ENCODE measurements around the gene ABHD18.
A peak's percentile ranks its signal among the peaks of the same experiment; 100 is the strongest.
"Not testable (repeated sequence)": the region's sequence is repeated elsewhere in the genome, so short reads cannot be mapped to it uniquely, and the experiment has no call there.

ABHD18 gene

GRCh38 chr4:127965062-127965802 is at the start of gene ABHD18, which contains the start of gene MFSD8:
ABHD18 (plus strand) TSS chr4:127965406; CDS start chr4:127982956, 17,550 bp downstream.
MFSD8 (minus strand) TSS chr4:127965173; CDS start chr4:127965133, 40 bp downstream.
- peak; percentile 99 for DNase-seq (ENCODE audit: low read depth in 3 of 3)

GRCh38 chr4:127916512-127916911 is 48.7 kb upstream of the ABHD18 start:
- no peak for DNase-seq (ENCODE audit: low read depth in 3 of 3)

GRCh38 chr4:127917151-127917550 is 48.1 kb upstream of the ABHD18 start:
- no peak for DNase-seq (ENCODE audit: low read depth in 3 of 3)

GRCh38 chr4:127920521-127920920 is 44.7 kb upstream of the ABHD18 start:
- DNase-seq (ENCODE audit: low read depth in 3 of 3), result no peak

- DNase-seq (ENCODE audit: low read depth in 3 of 3), result no peak
Observed at GRCh38 chr4:127922226-127922625, 43.0 kb upstream of the ABHD18 start.

GRCh38 chr4:127925720-127926119 is 39.5 kb upstream of the ABHD18 start:
- DNase-seq (ENCODE audit: low read depth in 3 of 3), result not testable (repeated sequence)

- DNase-seq (ENCODE audit: low read depth in 3 of 3), result no peak
Observed at GRCh38 chr4:127930175-127930574, 35.0 kb upstream of the ABHD18 start.

GRCh38 chr4:127931836-127932235 is 33.4 kb upstream of the ABHD18 start:
- not testable (repeated sequence) for DNase-seq (ENCODE audit: low read depth in 3 of 3)

- no peak for DNase-seq (ENCODE audit: low read depth in 3 of 3)
Observed at GRCh38 chr4:127936974-127937373, 28.2 kb upstream of the ABHD18 start.

GRCh38 chr4:127957105-127957504 is 8.1 kb upstream of the ABHD18 start:
- DNase-seq (ENCODE audit: low read depth in 3 of 3), result no peak

GRCh38 chr4:127959794-127960193 is 5.4 kb upstream of the ABHD18 start:
- no peak for DNase-seq (ENCODE audit: low read depth in 3 of 3)

GRCh38 chr4:127963633-127964398 is 1.4 kb upstream of the ABHD18 start:
- DNase-seq (ENCODE audit: low read depth in 3 of 3), result not testable (repeated sequence)

- DNase-seq (ENCODE audit: low read depth in 3 of 3), result peak in 1 of 3 experiments; percentile 22
Observed at GRCh38 chr4:127964426-127965061, 662 bp upstream of the ABHD18 start.

- DNase-seq (ENCODE audit: low read depth in 3 of 3), result peak; percentile 41 to 71 (median 61)
Observed at GRCh38 chr4:127965803-127966175, 583 bp downstream of the ABHD18 start.

GRCh38 chr4:127967141-127967775 is 2.1 kb downstream of the ABHD18 start:
- DNase-seq (ENCODE audit: low read depth in 3 of 3), result no peak

- no peak for DNase-seq (ENCODE audit: low read depth in 3 of 3)
Observed at GRCh38 chr4:127968586-127968985, 3.4 kb downstream of the ABHD18 start.

GRCh38 chr4:127970925-127971324 is 5.7 kb downstream of the ABHD18 start:
- not testable (repeated sequence) for DNase-seq (ENCODE audit: low read depth in 3 of 3)

- DNase-seq (ENCODE audit: low read depth in 3 of 3), result no peak
Observed at GRCh38 chr4:127975121-127975770, 10.0 kb downstream of the ABHD18 start.

GRCh38 chr4:127978930-127979329 is 13.7 kb downstream of the ABHD18 start:
- DNase-seq (ENCODE audit: low read depth in 3 of 3), result no peak

- DNase-seq (ENCODE audit: low read depth in 3 of 3), result no peak
Observed at GRCh38 chr4:127982445-127982844, 17.2 kb downstream of the ABHD18 start.

- DNase-seq (ENCODE audit: low read depth in 3 of 3), result no peak
Observed at GRCh38 chr4:127985989-127986388, 20.8 kb downstream of the ABHD18 start.
